ENCODE results near the gene BRINP2. TPM values are rescaled to one million over a fixed set of nuclear protein-coding genes. Genes with fewer than 3 reads are reported as not detected.

Gene BRINP2
- polyA plus RNA-seq, 1 experiment: not detected

GRCh38 chr1:177228693-177229065 lies 57.9 kb downstream of the BRINP2 start:
- Histone ChIP-seq H3K27ac (ENCODE audit: low read depth, low read length) (no peak overlapping the region), H3K4me3 (ENCODE audit: low read depth, low read length) (no peak overlapping the region), H3K27me3 (ENCODE audit: control insufficient read depth, insufficient read depth, low read length) (peaks cover 7% of the 10 kb centered on the region), H3K9me3 (ENCODE audit: control insufficient read depth, insufficient read depth, low read length) (peaks cover 4% of the 10 kb centered on the region; the same call in 1 of the 2 replicates)
- DNase-seq (ENCODE audit: low read depth, low spot score): no peak
- no peak for TF ChIP-seq CTCF (IDR thresholded peaks at IDR 0.05; ENCODE audit: low read depth, low read length)
- POLR2A ChIA-PET: no interaction called here
- CTCF ChIA-PET: interaction anchor here (1.5 kb wide), 1 partner anchor 47 kb away, joined by 3 read pairs; no protein-coding TSS in a partner anchor

GRCh38 chr1:177229781-177230180 lies 59.0 kb downstream of the BRINP2 start:
- peaks cover 4% of the 10 kb centered on the region; the same call in 1 of the 2 replicates for H3K9me3 ChIP-seq (ENCODE audit: control insufficient read depth, insufficient read depth, low read length)
- CTCF ChIA-PET: interaction anchor here (1.5 kb wide), 1 partner anchor 48 kb away, joined by 3 read pairs; no protein-coding TSS in a partner anchor
- H3K27me3 ChIP-seq (ENCODE audit: control insufficient read depth, insufficient read depth, low read length): peaks cover 7% of the 10 kb centered on the region
- H3K27ac ChIP-seq (ENCODE audit: low read depth, low read length): no peak overlapping the region
- POLR2A ChIA-PET: no interaction called here
- DNase-seq (ENCODE audit: low read depth, low spot score): no peak
- H3K4me3 ChIP-seq (ENCODE audit: low read depth, low read length): no peak overlapping the region
- no peak for TF ChIP-seq CTCF (IDR thresholded peaks at IDR 0.05; ENCODE audit: low read depth, low read length)

GRCh38 chr1:177230228-177231016 lies 59.7 kb downstream of the BRINP2 start:
- peaks cover 4% of the 10 kb centered on the region; the same call in 1 of the 2 replicates for H3K9me3 ChIP-seq (ENCODE audit: control insufficient read depth, insufficient read depth, low read length)
- H3K27me3 ChIP-seq (ENCODE audit: control insufficient read depth, insufficient read depth, low read length): peaks cover 9% of the 10 kb centered on the region
- no peak overlapping the region for H3K4me3 ChIP-seq (ENCODE audit: low read depth, low read length)
- ChIA-PET POLR2A (no interaction called here), CTCF (no interaction called here)
- H3K27ac ChIP-seq (ENCODE audit: low read depth, low read length): no peak overlapping the region
- no peak for TF ChIP-seq CTCF (IDR thresholded peaks at IDR 0.05; ENCODE audit: low read depth, low read length)
- DNase-seq (ENCODE audit: low read depth, low spot score): no peak

- Histone ChIP-seq H3K4me3 (ENCODE audit: low read depth, low read length) (no peak overlapping the region), H3K9me3 (ENCODE audit: control insufficient read depth, insufficient read depth, low read length) (no peaks in the 10 kb centered on the region), H3K27me3 (ENCODE audit: control insufficient read depth, insufficient read depth, low read length) (peaks cover 5% of the 10 kb centered on the region), H3K27ac (ENCODE audit: low read depth, low read length) (no peak overlapping the region)
- no peak for DNase-seq (ENCODE audit: low read depth, low spot score)
- no peak for TF ChIP-seq CTCF (IDR thresholded peaks at IDR 0.05; ENCODE audit: low read depth, low read length)
- CTCF ChIA-PET: no interaction called here
- POLR2A ChIA-PET: no interaction called here
Measured at GRCh38 chr1:177235350-177235749, 64.6 kb downstream of the BRINP2 start.

- POLR2A ChIA-PET: no interaction called here
Measured at GRCh38 chr1:177236962-177237361, 66.2 kb downstream of the BRINP2 start.

More at GRCh38 chr1:177236962-177237361, 66.2 kb downstream of the BRINP2 start:
- H3K9me3 ChIP-seq (ENCODE audit: control insufficient read depth, insufficient read depth, low read length): no peaks in the 10 kb centered on the region
- H3K4me3 ChIP-seq (ENCODE audit: low read depth, low read length): no peak overlapping the region
- CTCF ChIA-PET: no interaction called here
- no peak for DNase-seq (ENCODE audit: low read depth, low spot score)
- no peak overlapping the region for H3K27ac ChIP-seq (ENCODE audit: low read depth, low read length)
- peaks cover 5% of the 10 kb centered on the region for H3K27me3 ChIP-seq (ENCODE audit: control insufficient read depth, insufficient read depth, low read length)
- no peak for TF ChIP-seq CTCF (IDR thresholded peaks at IDR 0.05; ENCODE audit: low read depth, low read length)
